Endothelial cell (in vitro differentiated cells): ENCODE measurements around the gene SHD. TPM values are rescaled to one million over a fixed set of nuclear protein-coding genes. Genes with fewer than 3 reads are reported as not detected.
"Not testable (repeated sequence)": the region's sequence is repeated elsewhere in the genome, so short reads cannot be mapped to it uniquely, and the experiment has no call there.

ENCODE experiments used
- DNase-seq: peaks from one replicate; pipeline ENCODE4 v3.0.0; 2021; ENCODE audit warnings: low spot score
- H3K27ac Mint-ChIP-seq: one replicate; pipeline ENCODE4 v1.8.0; 2021; ENCODE audit warnings: mixed read lengths, inconsistent platforms; ENCODE audit not compliant: unreplicated experiment
- H3K27me3 Mint-ChIP-seq: one replicate; pipeline ENCODE4 v1.8.0; 2021; ENCODE audit warnings: mild to moderate bottlenecking, moderate library complexity, mixed read lengths, inconsistent platforms; ENCODE audit not compliant: unreplicated experiment
- H3K36me3 Mint-ChIP-seq: one replicate; pipeline ENCODE4 v1.8.0; 2021; ENCODE audit warnings: mild to moderate bottlenecking, low read depth, mixed read lengths, inconsistent platforms; ENCODE audit not compliant: unreplicated experiment
- H3K4me1 Mint-ChIP-seq: one replicate; pipeline ENCODE4 v1.8.0; 2021; ENCODE audit warnings: mild to moderate bottlenecking, mixed read lengths, inconsistent platforms; ENCODE audit not compliant: unreplicated experiment
- H3K4me3 Mint-ChIP-seq: one replicate; pipeline ENCODE4 v1.8.0; 2021; ENCODE audit warnings: mild to moderate bottlenecking, mixed read lengths, inconsistent platforms; ENCODE audit not compliant: unreplicated experiment
- H3K9me3 Mint-ChIP-seq: one replicate; pipeline ENCODE4 v1.8.0; 2021; ENCODE audit warnings: mixed read lengths, inconsistent platforms; ENCODE audit not compliant: unreplicated experiment
- CTCF ChIP-seq: fragments of 200-600 bp; sonication (generic); IDR thresholded peaks from one replicate; pipeline ENCODE4 v1.5.0; 2021; ENCODE audit warnings: antibody characterized with exemption; ENCODE audit not compliant: unreplicated experiment
- total RNA-seq: library from RNA; stranded (reverse); fragmentation: NEBNext Ultra II Directional; extraction: Animal tissue kit (Norgen Biotek cat#: 25700); gene quantifications from one replicate; pipeline ENCODE4 v1.2.1, GENCODE V29; 2021; ENCODE audit not compliant: unreplicated experiment

The SHD gene
- total RNA-seq, 1 donor from 2014 or later, result 0.90 TPM

GRCh38 chr19:4326215-4326836, 47.3 kb downstream of the SHD start:
- TF ChIP-seq CTCF, result no peak
- H3K36me3 Mint-ChIP-seq, result peaks cover 23% of the 10 kb centered on the region
- no peak for DNase-seq
- H3K4me1 Mint-ChIP-seq, result no peaks in the 10 kb centered on the region
- H3K4me3 Mint-ChIP-seq, result peak overlapping the region; percentile 37
- H3K27me3 Mint-ChIP-seq, result peaks cover 9% of the 10 kb centered on the region
- H3K9me3 Mint-ChIP-seq, result no peaks in the 10 kb centered on the region
- no peak overlapping the region for H3K27ac Mint-ChIP-seq

- no peak for DNase-seq
- H3K4me1 Mint-ChIP-seq, result no peaks in the 10 kb centered on the region
- no peak overlapping the region for H3K27ac Mint-ChIP-seq
- peaks cover 18% of the 10 kb centered on the region for H3K36me3 Mint-ChIP-seq
- H3K27me3 Mint-ChIP-seq, result peaks cover 9% of the 10 kb centered on the region
- H3K9me3 Mint-ChIP-seq, result no peaks in the 10 kb centered on the region
- peak overlapping the region; percentile 82 for H3K4me3 Mint-ChIP-seq
- no peak for TF ChIP-seq CTCF
These were observed 47.8 kb downstream of the SHD start for GRCh38 chr19:4326837-4327251.

GRCh38 chr19:4327252-4327876, 48.3 kb downstream of the SHD start:
- peak; percentile 67 for DNase-seq
- Mint-ChIP-seq H3K36me3 (peaks cover 14% of the 10 kb centered on the region), H3K4me3 (peak overlapping the region; percentile 82), H3K27me3 (peaks cover 9% of the 10 kb centered on the region), H3K27ac (no peak overlapping the region), H3K9me3 (no peaks in the 10 kb centered on the region), H3K4me1 (no peaks in the 10 kb centered on the region)
- TF ChIP-seq CTCF, result no peak

GRCh38 chr19:4327877-4328242, 48.8 kb downstream of the SHD start:
- H3K4me1 Mint-ChIP-seq, result no peaks in the 10 kb centered on the region
- H3K9me3 Mint-ChIP-seq, result no peaks in the 10 kb centered on the region
- peaks cover 9% of the 10 kb centered on the region for H3K27me3 Mint-ChIP-seq
- peaks cover 14% of the 10 kb centered on the region for H3K36me3 Mint-ChIP-seq
- DNase-seq, result no peak
- peak overlapping the region; percentile 82 for H3K4me3 Mint-ChIP-seq
- no peak overlapping the region for H3K27ac Mint-ChIP-seq
- no peak for TF ChIP-seq CTCF

- Mint-ChIP-seq H3K27ac (no peak overlapping the region), H3K27me3 (peaks cover 9% of the 10 kb centered on the region), H3K4me3 (no peak overlapping the region), H3K4me1 (no peaks in the 10 kb centered on the region), H3K36me3 (peaks cover 14% of the 10 kb centered on the region), H3K9me3 (no peaks in the 10 kb centered on the region)
- no peak for TF ChIP-seq CTCF
- peak; percentile 96 for DNase-seq
These were observed 49.4 kb downstream of the SHD start for GRCh38 chr19:4328243-4328990.

GRCh38 chr19:4328991-4329681, 50.1 kb downstream of the SHD start:
- not testable (repeated sequence) for DNase-seq, H3K27ac Mint-ChIP-seq, H3K27me3 Mint-ChIP-seq, H3K4me1 Mint-ChIP-seq, H3K9me3 Mint-ChIP-seq
- peaks cover 18% of the 10 kb centered on the region for H3K36me3 Mint-ChIP-seq
- peak overlapping the region; percentile 24 for H3K4me3 Mint-ChIP-seq
